K562 (cell line): Measurements from ENCODE around the gene ANXA2. TPM values are rescaled to one million over a fixed set of nuclear protein-coding genes. Genes with fewer than 3 reads are reported as not detected.

Experiments
- ARID3A ChIP-seq: IDR thresholded peaks from 2 replicates; pipeline ENCODE4 v1.6.1; 2012; ENCODE audit warnings: low read depth, low read length, improper control_type of control experiment, borderline replicate concordance
- BMI1 ChIP-seq: fragments of 150-350 bp; IDR thresholded peaks from 2 replicates; pipeline ENCODE4 v1.6.1; 2014; ENCODE audit warnings: low read length
- DEAF1 ChIP-seq: fragments of 450-650 bp; formaldehyde crosslinking; IDR thresholded peaks from 2 replicates; pipeline ENCODE4 v1.4.0; 2020; ENCODE audit warnings: mild to moderate bottlenecking, moderate library complexity
- ESRRB ChIP-seq: fragments of 250-450 bp; sonication (Bioruptor Pico); IDR thresholded peaks from 2 replicates; pipeline ENCODE4 v1.5.0; 2020; ENCODE audit warnings: mild to moderate bottlenecking, moderate library complexity, borderline replicate concordance
- ETS2 ChIP-seq: IDR thresholded peaks from 2 replicates; pipeline ENCODE4 v1.6.1; 2016; ENCODE audit warnings: borderline replicate concordance, missing genetic modification characterization, mild to moderate bottlenecking, moderate library complexity, missing compliant biosample characterization; ENCODE audit not compliant: poor library complexity, severe bottlenecking
- MBD2 ChIP-seq: sonication (generic); IDR thresholded peaks from 2 replicates; pipeline ENCODE4 v1.6.1; 2016; ENCODE audit warnings: low read depth, borderline replicate concordance
- POLR3A ChIP-seq: IDR thresholded peaks from 2 replicates; pipeline ENCODE4 v1.6.1; 2011; ENCODE audit warnings: borderline replicate concordance, mild to moderate bottlenecking, moderate library complexity; ENCODE audit not compliant: insufficient read length, insufficient read depth; ENCODE audit errors: extremely low read depth
- U2AF2 ChIP-seq: fragments of 200-400 bp; formaldehyde crosslinking; optimal IDR thresholded peaks from 2 replicates; pipeline ENCODE3; 2017; ENCODE audit warnings: low read depth, mild to moderate bottlenecking, low read length
- polyA plus RNA-seq, 8 experiments: library from polyadenylated mRNA; depleted of rRNA in 4 of 8; stranded (reverse) in 5 of 8; unstranded in 3 of 8; fragments of >200 nt; fragmentation: Nextera tagmentation in 2 of 8; fragmentation: Illumina TruSeq in 1 of 8; extraction: Ambion mirVana in 2 of 8; extraction: Trizol in 1 of 8; gene quantifications; 2 replicates each; pipeline versions ENCODE4 v1.2.1 to v1.2.3, GENCODE V29; 2011 to 2014; ENCODE audit warnings: inconsistent platforms in 1 of 8, missing spikeins in 1 of 8
- total RNA-seq, 7 experiments: library from RNA; depleted of rRNA in 6 of 7; stranded (reverse); fragments of >200 nt in 6 of 7; fragmentation: Illumina TruSeq in 2 of 7; extraction: Trizol in 2 of 7; gene quantifications; 2 replicates each; pipeline versions ENCODE4 v1.2.1 to v1.2.3, GENCODE V29; 2011 to 2021; ENCODE audit warnings: low replicate concordance in 1 of 7

ANXA2 gene
- total and polyA plus RNA-seq, 9 of the 15 experiments (the other 6 are each of a cell fraction or from before 2014, with no cell fraction given) = 301 to 1,102 (median 452) TPM

- TF ChIP-seq U2AF2 = no peak
- 0 out of 2 replicates have a peak, but pooled peaks have one; percentile 32 for TF ChIP-seq ARID3A
- TF ChIP-seq POLR3A = no peak
- TF ChIP-seq ETS2 = no peak
- no peak for TF ChIP-seq ESRRB (CRISPR knock-in tag)
- peak; percentile 85 for TF ChIP-seq DEAF1
- no peak for TF ChIP-seq MBD2
- peak; percentile 13; the same call in 1 of the 2 replicates for TF ChIP-seq BMI1
These were observed 70.7 kb downstream of the ANXA2 start (continued) for GRCh38 chr15:60326824-60327654.
